AG04450 (cell line): ENCODE measurements around the gene KRTCAP3. TPM values are rescaled to one million over a fixed set of nuclear protein-coding genes. Genes with fewer than 3 reads are reported as not detected.
A peak's percentile ranks its signal among the peaks of the same experiment; 100 is the strongest.

ENCODE experiments used
- CTCF ChIA-PET: fragments of 300-600, 350-600 bp; formaldehyde crosslinking; extraction: SDS; loops from one replicate; lab custom pipeline; 2022; ENCODE audit warnings: antibody characterized with exemption, inconsistent platforms; lab: Charles Lee
- POLR2A ChIA-PET: fragments of 350-600 bp; formaldehyde crosslinking; extraction: SDS; loops from one replicate; lab custom pipeline; 2021; ENCODE audit warnings: antibody characterized with exemption, inconsistent platforms; lab: Yijun Ruan, JAX
- DNase-seq: peaks from one replicate; pipeline ENCODE4 v3.0.0-alpha.2; 2011; ENCODE audit warnings: low read depth, low spot score
- H3K27ac ChIP-seq: one replicate; pipeline ENCODE4 v1.5.1; 2012; ENCODE audit warnings: low read depth, low read length, control low read depth
- H3K27me3 ChIP-seq: one replicate; pipeline ENCODE4 v1.6.0; 2012; ENCODE audit warnings: low read length; ENCODE audit not compliant: control insufficient read depth, insufficient read depth
- H3K4me3 ChIP-seq: 2 replicates; pipeline ENCODE4 v1.5.1; 2011; ENCODE audit warnings: mild to moderate bottlenecking, low read depth, low read length, control low read depth
- H3K9me3 ChIP-seq: 2 replicates; pipeline ENCODE4 v1.5.1; 2012; ENCODE audit warnings: low read length; ENCODE audit not compliant: control insufficient read depth, insufficient read depth
- polyA plus RNA-seq: library from polyadenylated mRNA; depleted of rRNA; stranded (reverse); fragments of >200 nt; gene quantifications from 2 replicates; pipeline ENCODE4 v1.2.3, GENCODE V29; 2011
- TF ChIP-seq, protein P1 (sequence below): IDR thresholded peaks from 2 replicates; pipeline ENCODE4 v1.5.1; 2011; ENCODE audit warnings: low read depth, low read length, control low read depth, inconsistent platforms

KRTCAP3 gene
- polyA plus RNA-seq, 1 experiment = 0.32 TPM

DNA sequence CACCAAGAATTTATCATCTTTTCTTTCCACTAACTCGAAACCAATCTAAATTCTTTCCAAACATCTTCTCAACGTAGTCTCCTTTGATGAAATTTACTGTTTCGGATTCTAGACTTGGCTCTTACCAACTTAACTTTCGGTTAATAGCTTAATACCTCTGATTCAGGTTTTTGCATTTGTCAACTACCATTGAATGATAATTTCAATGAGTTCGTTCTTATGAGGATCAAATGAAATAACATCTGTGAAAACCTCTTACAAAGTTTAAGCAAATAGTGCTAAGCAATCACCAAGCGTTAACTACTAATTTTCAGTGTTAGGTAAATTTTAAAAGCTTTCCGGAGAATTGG, 14.3 kb upstream of the KRTCAP3 start:
- no peak for DNase-seq
- peak overlapping the region; percentile 89 for H3K27ac ChIP-seq
- no peaks in the 10 kb centered on the region for H3K27me3 ChIP-seq
- CTCF ChIA-PET = interaction anchor here (0.9 to 1.3 kb wide), 4 partner anchors 21 to 255 kb away, joined by 3 to 5 read pairs (median 4); no protein-coding TSS in a partner anchor
- POLR2A ChIA-PET = interaction anchor here (0.8 to 3.6 kb wide), 9 partner anchors 19 to 236 kb away, joined by 3 to 43 read pairs (median 4); partner anchors contain the start of genes CCDC121, GPN1, GTF3C2 and PPM1G
- H3K9me3 ChIP-seq = no peaks in the 10 kb centered on the region; the same call in 1 of the 2 replicates
- peak overlapping the region; percentile 80 for H3K4me3 ChIP-seq
- TF ChIP-seq, protein P1, sequence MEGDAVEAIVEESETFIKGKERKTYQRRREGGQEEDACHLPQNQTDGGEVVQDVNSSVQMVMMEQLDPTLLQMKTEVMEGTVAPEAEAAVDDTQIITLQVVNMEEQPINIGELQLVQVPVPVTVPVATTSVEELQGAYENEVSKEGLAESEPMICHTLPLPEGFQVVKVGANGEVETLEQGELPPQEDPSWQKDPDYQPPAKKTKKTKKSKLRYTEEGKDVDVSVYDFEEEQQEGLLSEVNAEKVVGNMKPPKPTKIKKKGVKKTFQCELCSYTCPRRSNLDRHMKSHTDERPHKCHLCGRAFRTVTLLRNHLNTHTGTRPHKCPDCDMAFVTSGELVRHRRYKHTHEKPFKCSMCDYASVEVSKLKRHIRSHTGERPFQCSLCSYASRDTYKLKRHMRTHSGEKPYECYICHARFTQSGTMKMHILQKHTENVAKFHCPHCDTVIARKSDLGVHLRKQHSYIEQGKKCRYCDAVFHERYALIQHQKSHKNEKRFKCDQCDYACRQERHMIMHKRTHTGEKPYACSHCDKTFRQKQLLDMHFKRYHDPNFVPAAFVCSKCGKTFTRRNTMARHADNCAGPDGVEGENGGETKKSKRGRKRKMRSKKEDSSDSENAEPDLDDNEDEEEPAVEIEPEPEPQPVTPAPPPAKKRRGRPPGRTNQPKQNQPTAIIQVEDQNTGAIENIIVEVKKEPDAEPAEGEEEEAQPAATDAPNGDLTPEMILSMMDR = no peak

DNA sequence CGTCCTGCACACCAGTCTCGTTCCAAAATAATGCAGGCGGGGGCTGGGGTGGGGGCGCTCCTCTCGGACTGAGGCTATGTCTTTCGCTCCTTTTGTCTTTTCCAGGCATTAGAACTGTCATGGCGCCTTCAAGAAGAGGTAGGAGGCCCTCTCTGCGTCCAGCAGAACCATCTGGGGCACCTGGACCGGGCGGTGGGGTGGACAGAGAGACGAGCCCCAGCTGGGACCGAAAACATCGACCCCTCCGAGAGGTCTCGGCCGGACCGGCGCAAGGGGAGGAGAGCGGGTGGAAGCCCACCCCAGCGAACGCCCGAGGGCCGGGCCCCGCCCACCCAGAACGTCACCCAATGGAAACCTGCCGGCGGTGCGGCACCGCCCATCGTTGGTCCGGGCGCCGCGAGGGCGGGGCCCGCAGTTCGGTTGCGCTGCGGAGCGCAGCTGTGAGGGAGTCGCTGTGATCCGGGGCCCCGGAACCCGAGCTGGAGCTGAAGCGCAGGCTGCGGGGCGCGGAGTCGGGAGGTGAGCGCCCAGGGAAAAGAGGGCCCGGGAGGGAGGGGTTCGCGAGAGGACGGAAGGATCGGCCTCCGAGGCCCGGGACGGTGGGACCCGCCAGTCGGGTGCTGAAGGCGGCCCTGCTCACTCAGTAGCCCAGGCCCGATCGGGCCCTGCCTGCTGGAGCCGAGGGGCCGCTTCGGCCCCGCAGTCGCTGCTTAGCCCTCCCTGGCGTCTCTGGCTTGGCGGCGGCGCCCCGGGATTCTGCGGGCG, 13.8 kb upstream of the KRTCAP3 start, which contains the start of gene NRBP1:
Gene NRBP1, plus strand, starts transcription at position 419 of the 765 bp plus-strand sequence. CDS start 4,643 bp downstream, outside the sequence.
- ChIA-PET POLR2A (interaction anchor here (0.6 to 3.6 kb wide), 14 partner anchors 13 to 235 kb away, joined by 3 to 43 read pairs (median 5); partner anchors contain the start of genes CCDC121, GPN1, GTF3C2 and PPM1G), CTCF (interaction anchor here (0.9 to 1.3 kb wide), 4 partner anchors 21 to 255 kb away, joined by 3 to 5 read pairs (median 4); no protein-coding TSS in a partner anchor)
- DNase-seq = peak; percentile 68
- Histone ChIP-seq H3K9me3 (no peaks in the 10 kb centered on the region; the same call in 1 of the 2 replicates), H3K4me3 (peak within 1 kb of the TSS; percentile 80), H3K27ac (peak within 1 kb of the TSS; percentile 89), H3K27me3 (no peaks in the 10 kb centered on the region)
- TF ChIP-seq, protein P1 = no peak

DNA sequence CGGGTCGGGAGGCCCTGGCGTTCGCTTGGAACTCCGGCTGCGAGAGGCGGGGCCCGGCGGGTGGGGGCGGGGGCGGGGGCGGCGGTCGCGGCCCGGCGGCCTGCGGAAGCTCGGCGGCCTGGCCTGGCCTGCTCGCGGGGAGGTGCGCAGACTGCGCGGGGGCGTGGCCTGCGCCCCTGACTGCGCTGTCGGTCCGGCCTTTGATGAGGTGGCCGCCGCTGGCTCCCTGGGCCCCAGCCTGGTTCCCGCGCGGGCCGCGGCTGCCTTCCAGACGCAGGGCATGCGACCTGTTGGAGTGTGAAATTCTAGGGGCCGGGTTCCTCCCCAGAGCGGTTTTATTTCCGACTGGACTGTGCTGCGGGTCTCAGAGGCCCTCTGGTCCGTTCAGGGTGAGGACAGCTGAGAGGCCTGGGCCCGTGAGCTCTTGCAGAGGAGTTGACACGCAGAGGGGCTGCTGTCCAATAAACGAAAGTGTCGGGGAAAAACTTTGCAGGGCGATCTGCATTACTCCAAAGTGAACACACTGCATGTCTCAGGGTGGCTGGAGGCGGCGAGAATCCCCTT, 13.1 kb upstream of the KRTCAP3 start:
- POLR2A ChIA-PET = interaction anchor here (0.6 to 3.6 kb wide), 15 partner anchors 12 to 295 kb away, joined by 3 to 43 read pairs (median 5); partner anchors contain the start of genes CCDC121, EIF2B4, GPN1 and GTF3C2
- peak overlapping the region; percentile 89 for H3K27ac ChIP-seq
- TF ChIP-seq, protein P1 = no peak
- DNase-seq = peak; percentile 55
- H3K4me3 ChIP-seq = peak overlapping the region; percentile 80
- CTCF ChIA-PET = interaction anchor here (0.8 to 2.9 kb wide), 4 partner anchors 22 to 254 kb away, joined by 3 to 11 read pairs (median 4); no protein-coding TSS in a partner anchor
- no peaks in the 10 kb centered on the region; the same call in 1 of the 2 replicates for H3K9me3 ChIP-seq
- H3K27me3 ChIP-seq = no peaks in the 10 kb centered on the region

DNA sequence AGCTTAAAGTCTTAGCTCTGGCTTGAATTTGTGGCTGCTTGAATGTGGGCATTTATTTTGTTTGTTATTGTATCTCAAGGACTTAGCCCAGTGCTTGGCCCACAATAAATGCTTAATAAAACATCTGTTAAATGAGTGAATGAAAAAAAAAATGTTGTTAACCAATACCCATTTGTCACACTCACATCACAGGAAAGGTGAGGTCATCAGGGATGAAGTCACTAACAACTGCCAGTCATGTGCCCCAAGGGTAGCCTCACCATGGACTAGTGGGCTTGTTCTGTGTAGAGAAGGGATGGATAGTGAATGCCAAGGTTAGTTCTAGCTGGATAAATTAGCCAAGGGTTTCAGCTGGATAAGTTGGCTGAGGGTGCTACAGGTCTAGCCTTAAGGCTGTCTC, 10.8 kb upstream of the KRTCAP3 start:
- Histone ChIP-seq H3K4me3 (no peak overlapping the region), H3K9me3 (no peaks in the 10 kb centered on the region; the same call in 1 of the 2 replicates), H3K27ac (peak overlapping the region; percentile 21), H3K27me3 (no peaks in the 10 kb centered on the region)
- POLR2A ChIA-PET = no interaction called here
- TF ChIP-seq, protein P1 = no peak
- CTCF ChIA-PET = interaction anchor here (0.5 to 2.9 kb wide), 5 partner anchors 10 to 252 kb away, joined by 5 to 12 read pairs (median 6); partner anchors contain the start of gene PPM1G
- no peak for DNase-seq
